Measurements from ENCODE around the gene DOCK3.

The DOCK3 gene

DNA sequence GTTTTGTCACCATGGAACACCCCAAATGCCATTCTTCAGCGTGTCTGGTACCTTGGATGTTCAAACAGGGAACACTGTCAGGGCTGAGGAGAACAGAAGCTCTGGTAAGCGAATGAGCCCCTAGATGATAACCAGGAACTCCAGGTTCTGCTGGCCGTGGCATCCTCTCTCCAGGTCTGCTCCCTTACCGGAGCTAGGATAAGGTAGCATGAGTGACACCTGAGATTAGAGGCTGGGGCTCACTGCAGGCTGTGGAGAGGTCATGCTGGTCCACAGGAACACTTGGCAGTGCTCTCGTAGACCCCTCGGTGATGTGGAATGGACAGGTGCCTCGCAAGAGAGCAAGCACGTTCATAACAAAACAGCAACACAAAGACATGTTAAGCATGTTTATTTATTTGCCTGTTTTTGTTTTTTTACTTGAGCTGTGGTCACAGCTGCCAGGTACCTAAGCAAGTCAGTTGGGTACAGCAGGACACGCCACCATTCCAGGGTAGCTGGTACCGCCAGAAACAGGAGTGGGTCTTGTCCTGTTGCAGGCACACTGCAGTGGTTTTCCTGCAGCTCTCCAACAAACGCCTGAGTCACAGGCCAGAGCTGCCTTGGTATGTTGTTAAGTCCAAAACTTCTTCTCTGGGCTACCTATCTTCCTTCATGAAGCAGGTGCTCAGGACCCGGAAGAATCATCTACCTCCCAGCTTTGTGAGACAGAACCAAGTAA lies 720.9 kb downstream of the DOCK3 start:
- Histone ChIP-seq H3K9me3 (no peaks in the 10 kb centered on the region), H3K4me1 (no peaks in the 10 kb centered on the region), H3K4me3 (ENCODE audit: low read depth, low read length) (no peak overlapping the region), H3K36me3 (peaks cover 42% of the 10 kb centered on the region), H3K27me3 (no peaks in the 10 kb centered on the region)
- TF ChIP-seq, protein P1, sequence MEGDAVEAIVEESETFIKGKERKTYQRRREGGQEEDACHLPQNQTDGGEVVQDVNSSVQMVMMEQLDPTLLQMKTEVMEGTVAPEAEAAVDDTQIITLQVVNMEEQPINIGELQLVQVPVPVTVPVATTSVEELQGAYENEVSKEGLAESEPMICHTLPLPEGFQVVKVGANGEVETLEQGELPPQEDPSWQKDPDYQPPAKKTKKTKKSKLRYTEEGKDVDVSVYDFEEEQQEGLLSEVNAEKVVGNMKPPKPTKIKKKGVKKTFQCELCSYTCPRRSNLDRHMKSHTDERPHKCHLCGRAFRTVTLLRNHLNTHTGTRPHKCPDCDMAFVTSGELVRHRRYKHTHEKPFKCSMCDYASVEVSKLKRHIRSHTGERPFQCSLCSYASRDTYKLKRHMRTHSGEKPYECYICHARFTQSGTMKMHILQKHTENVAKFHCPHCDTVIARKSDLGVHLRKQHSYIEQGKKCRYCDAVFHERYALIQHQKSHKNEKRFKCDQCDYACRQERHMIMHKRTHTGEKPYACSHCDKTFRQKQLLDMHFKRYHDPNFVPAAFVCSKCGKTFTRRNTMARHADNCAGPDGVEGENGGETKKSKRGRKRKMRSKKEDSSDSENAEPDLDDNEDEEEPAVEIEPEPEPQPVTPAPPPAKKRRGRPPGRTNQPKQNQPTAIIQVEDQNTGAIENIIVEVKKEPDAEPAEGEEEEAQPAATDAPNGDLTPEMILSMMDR (IDR thresholded peaks at IDR 0.05; ENCODE audit: low read depth, low read length) = no peak
- DNase-seq = no peak

DNA sequence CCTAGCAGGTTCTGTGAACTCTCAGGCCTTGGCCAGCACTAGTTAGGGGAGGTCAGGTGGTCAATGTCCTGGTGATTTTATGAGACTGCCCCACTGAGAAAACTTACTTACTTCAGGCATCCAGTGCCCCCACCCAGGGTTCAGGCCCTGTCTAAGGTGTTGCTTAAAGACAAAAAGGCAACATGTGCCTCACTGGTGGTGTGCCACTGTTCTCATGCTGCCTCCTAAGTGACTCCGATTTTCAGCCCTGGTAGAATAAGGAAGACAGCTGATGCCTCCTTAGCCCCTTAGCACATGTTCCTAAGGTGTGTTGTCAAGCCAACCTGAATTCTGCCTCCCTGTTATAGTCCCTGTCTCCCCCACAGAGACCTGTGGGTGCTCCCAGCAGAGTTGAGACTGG lies 721.7 kb downstream of the DOCK3 start:
- Histone ChIP-seq H3K36me3 (peaks cover 42% of the 10 kb centered on the region), H3K4me1 (no peaks in the 10 kb centered on the region), H3K9me3 (no peaks in the 10 kb centered on the region), H3K27me3 (no peaks in the 10 kb centered on the region), H3K4me3 (ENCODE audit: low read depth, low read length) (no peak overlapping the region)
- TF ChIP-seq, protein P1 (IDR thresholded peaks at IDR 0.05; ENCODE audit: low read depth, low read length) = no peak
- no peak for DNase-seq

DNA sequence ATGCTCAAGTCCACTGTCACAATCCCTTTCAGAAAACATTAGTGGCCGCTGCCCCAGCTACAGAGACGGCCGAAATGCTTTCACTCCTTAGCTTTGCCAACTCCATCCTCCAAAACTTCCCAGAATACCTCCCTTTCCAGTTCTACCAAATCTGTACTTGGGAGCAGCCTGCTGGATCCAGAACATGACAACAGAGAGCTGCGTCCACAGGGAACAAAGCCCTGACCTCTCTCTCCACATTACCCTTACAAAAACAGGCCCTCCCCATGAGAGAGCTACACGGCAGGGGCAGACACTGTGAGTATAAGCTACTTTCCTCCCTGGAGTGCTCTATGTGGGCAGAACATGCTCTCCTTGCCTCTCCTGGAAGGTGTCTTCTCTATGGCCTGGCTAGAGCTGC lies 722.7 kb downstream of the DOCK3 start:
- no peak overlapping the region for H3K4me3 ChIP-seq (ENCODE audit: low read depth, low read length)
- TF ChIP-seq, protein P1 (IDR thresholded peaks at IDR 0.05; ENCODE audit: low read depth, low read length) = no peak
- H3K4me1 ChIP-seq = no peaks in the 10 kb centered on the region
- no peaks in the 10 kb centered on the region for H3K27me3 ChIP-seq
- no peak for DNase-seq
- peaks cover 40% of the 10 kb centered on the region for H3K36me3 ChIP-seq
- H3K9me3 ChIP-seq = no peaks in the 10 kb centered on the region

DNA sequence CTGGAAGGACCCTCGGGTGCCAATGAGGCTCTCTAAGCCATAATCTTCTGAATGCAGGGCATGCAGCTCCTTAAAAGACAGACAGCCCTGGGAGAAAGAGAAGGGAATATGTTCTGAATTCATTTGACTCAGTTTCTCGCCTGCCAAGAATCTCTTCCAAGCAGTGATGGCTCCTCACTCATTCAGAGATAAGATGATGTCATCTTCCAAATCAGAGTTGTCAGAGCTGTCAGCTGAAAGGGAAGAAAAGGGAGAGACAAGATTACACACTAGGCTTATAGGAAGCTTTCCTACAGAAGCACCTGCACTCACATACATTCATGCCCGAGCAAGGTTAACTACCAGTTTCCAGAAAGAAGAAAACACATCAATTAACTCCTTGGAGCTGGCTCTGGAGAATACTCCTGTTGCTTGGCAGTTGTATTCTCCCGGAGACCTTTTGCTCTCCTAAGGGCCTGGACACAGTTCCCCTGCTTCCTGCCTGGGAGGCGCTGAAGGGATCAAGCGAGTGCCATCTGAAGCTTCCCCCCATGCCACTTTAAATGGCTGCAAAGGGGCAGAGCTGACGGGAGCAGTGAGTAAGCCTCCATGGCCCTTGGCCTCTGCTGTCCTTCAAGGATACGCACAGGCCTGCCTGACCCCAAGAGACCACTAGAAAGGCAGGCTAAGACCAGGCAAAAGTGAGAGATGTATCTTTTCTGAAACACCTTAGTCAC lies 724.0 kb downstream of the DOCK3 start:
- Histone ChIP-seq H3K36me3 (peaks cover 26% of the 10 kb centered on the region), H3K4me3 (ENCODE audit: low read depth, low read length) (no peak overlapping the region), H3K27me3 (no peaks in the 10 kb centered on the region), H3K4me1 (no peaks in the 10 kb centered on the region), H3K9me3 (no peaks in the 10 kb centered on the region)
- no peak for DNase-seq
- TF ChIP-seq, protein P1 (IDR thresholded peaks at IDR 0.05; ENCODE audit: low read depth, low read length) = no peak

DNA sequence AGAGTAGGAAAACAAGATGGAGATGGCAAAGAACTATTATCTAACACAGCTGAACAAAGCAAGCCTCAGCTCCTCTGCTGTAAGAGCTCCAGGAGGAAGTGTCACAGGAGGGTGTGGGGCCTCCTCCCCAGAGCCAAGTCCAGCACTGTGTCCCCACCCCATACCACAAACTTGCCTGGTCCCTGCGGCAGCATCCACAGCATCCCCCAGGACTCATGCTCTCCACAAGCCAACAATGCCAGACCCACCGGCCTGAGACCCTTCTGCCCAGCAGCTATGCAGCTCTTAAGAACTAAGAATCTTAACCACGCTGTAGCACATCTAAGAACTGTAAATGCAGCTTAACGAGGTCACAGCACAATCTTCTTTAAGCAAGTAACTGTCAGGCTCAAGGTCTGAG lies 725.4 kb downstream of the DOCK3 start:
- no peak for DNase-seq

More for the DNA sequence above, 725.4 kb downstream of the DOCK3 start:
- Histone ChIP-seq H3K4me3 (ENCODE audit: low read depth, low read length) (no peak overlapping the region), H3K9me3 (no peaks in the 10 kb centered on the region), H3K4me1 (no peaks in the 10 kb centered on the region), H3K36me3 (peaks cover 15% of the 10 kb centered on the region), H3K27me3 (no peaks in the 10 kb centered on the region)
- TF ChIP-seq, protein P1 (IDR thresholded peaks at IDR 0.05; ENCODE audit: low read depth, low read length) = no peak
